ENCODE results near the gene PTPN18. TPM values are rescaled to one million over a fixed set of nuclear protein-coding genes. Genes with fewer than 3 reads are reported as not detected.

PTPN18 gene
- total RNA-seq, 2 donors from 2014 or later, result 79.2 to 93.3 TPM

DNA sequence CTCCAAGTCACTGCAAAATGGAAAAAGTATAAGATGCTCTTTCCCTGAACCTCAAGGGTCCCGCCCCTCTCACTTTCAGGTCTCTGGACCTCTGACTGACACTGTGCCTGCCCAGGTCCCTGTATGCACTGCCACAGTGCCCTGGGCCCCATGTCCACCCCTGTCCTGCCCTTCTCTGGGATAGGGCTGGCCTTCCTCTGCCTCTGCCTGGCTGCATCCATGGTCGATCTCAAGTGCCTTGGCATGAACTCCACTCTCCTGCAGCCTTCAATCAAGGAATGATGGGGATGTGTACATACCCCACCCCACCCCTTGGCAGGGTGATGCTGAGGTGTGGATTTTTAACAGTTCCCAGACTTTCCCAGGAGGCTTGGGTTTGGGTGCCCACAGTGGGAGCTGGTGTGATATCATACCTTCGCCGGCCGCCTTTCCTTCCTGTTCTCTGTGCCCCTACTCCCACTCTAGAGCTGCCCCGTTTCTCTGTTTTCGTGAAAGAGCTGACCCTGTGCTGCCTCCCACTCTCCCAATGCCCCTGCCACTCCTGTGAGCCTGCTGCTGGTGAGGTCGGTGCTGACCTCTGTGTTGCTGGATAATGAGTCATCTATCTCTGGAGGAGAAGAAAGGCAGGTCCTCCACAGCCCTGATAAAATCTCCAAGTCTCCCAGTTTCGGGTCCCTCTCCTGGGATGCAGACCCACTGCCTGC is 18.9 kb downstream of the PTPN18 start:
- H3K27me3 ChIP-seq (replicated peaks; ENCODE audit: insufficient read depth), result no peaks in the 10 kb centered on the region
- H3K27ac ChIP-seq, result no peak overlapping the region
- no peak overlapping the region for H3K4me3 ChIP-seq
- DNase-seq (ENCODE audit: low spot score) (no peak), ATAC-seq (ENCODE audit: insufficient number of reproducible peaks, low FRiP score, low read depth) (no peak)
- TF ChIP-seq, protein P1, sequence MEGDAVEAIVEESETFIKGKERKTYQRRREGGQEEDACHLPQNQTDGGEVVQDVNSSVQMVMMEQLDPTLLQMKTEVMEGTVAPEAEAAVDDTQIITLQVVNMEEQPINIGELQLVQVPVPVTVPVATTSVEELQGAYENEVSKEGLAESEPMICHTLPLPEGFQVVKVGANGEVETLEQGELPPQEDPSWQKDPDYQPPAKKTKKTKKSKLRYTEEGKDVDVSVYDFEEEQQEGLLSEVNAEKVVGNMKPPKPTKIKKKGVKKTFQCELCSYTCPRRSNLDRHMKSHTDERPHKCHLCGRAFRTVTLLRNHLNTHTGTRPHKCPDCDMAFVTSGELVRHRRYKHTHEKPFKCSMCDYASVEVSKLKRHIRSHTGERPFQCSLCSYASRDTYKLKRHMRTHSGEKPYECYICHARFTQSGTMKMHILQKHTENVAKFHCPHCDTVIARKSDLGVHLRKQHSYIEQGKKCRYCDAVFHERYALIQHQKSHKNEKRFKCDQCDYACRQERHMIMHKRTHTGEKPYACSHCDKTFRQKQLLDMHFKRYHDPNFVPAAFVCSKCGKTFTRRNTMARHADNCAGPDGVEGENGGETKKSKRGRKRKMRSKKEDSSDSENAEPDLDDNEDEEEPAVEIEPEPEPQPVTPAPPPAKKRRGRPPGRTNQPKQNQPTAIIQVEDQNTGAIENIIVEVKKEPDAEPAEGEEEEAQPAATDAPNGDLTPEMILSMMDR (IDR thresholded peaks at IDR 0.05), result no peak
- H3K4me1 ChIP-seq (ENCODE audit: control insufficient read depth in 1 of 2, low read depth in 2 of 2), result peaks cover 0 to 25% of the 10 kb centered on the region in 2 donors
- H3K9me3 ChIP-seq, result no peaks in the 10 kb centered on the region
- H3K36me3 ChIP-seq, result peaks cover 6% of the 10 kb centered on the region

DNA sequence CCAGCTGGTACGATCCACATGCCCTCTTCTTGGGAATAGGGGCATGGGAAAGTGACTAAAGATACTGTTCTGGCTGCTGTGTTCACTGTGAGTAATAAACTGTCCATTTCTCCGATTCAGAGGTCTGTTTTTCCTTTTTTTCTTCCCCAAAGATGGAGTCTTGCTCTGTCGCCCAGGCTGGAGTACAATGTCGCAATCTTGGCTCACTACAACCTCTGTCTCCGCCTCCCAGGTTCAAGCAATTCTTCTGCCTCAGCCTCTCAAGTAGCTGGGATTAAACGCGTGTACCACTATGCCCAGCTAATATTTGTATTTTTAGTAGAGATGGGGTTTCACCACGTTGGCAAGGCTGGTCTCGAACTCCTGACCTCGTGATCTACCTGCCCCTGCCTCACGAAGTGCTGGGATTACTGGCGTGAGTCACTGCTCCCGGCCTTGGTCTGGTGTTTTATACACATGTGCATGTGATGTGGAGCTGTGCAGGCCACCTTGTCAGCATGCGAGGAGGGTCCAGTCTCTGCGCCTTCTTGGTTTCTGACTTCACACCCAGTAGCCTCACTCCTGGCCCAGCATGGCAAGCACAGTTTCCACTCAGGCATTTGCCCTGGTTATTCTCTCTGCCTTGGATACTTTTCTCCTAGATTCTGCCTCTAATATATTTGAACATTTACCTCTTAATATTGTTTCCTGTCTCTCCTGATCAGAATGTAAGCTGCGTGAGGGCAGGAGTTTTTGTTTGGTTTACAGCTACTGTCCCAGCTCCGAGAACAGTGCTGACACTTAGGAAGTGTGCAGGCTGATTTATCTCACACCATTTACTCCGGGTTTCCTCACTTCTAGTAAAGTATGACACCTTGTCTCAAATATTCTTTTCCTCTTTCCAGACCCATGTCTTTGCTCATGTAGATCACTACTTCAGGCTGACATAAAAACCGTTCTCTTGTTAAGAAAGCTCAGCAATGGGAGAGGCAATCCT is 19.7 kb downstream of the PTPN18 start:
- H3K4me3 ChIP-seq, result no peak overlapping the region
- no peaks in the 10 kb centered on the region for H3K27me3 ChIP-seq (replicated peaks; ENCODE audit: insufficient read depth)
- ATAC-seq (ENCODE audit: insufficient number of reproducible peaks, low FRiP score, low read depth) (no peak), DNase-seq (ENCODE audit: low spot score) (no peak)
- H3K9me3 ChIP-seq, result no peaks in the 10 kb centered on the region
- H3K4me1 ChIP-seq (ENCODE audit: control insufficient read depth in 1 of 2, low read depth in 2 of 2), result peaks cover 0 to 25% of the 10 kb centered on the region in 2 donors
- peaks cover under 1% of the 10 kb centered on the region for H3K36me3 ChIP-seq
- no peak overlapping the region for H3K27ac ChIP-seq
- TF ChIP-seq, protein P1 (IDR thresholded peaks at IDR 0.05), result no peak

DNA sequence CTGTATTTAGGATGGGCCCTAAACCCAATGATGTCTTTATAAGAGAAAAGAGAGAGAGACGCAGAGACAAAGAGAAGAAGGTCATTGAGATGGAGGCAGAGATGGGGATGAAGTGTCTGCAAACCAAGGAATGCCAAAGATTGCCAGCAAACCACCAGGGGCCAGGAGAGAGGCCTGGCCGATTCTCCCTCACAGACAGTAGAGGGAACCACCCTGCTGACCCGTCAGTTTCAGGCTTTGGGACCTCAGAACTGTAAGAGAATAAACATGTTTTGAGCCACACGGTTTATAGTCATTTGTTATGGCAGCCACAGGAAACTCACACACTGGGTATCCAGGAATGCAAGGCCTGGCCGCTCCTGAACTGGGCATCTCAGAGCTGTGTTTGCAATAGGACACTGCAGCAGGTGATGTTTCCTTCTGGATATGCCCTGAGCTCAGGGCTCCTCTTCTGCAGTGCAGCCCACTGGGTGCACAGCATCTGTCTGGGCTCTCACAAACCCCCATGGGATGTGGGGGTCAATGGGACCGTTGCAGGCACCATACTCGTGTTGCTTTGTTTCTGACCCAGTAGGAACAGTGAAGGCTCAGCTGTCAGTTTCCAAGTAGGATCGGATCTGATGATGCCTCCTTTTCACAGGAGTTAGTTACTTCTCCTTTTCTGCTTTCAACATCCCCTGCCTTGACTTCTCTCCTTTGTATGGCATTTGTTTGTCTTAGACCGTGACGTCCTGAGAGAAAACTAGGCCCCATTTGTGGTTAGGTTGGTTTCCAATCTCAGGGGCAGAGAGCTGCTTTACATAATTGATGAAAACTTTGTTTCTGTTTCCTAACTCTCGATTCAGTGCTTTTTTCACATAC is 20.8 kb downstream of the PTPN18 start:
- ATAC-seq (ENCODE audit: insufficient number of reproducible peaks, low FRiP score, low read depth) (no peak), DNase-seq (ENCODE audit: low spot score) (no peak)
- H3K36me3 ChIP-seq, result no peaks in the 10 kb centered on the region
- no peaks in the 10 kb centered on the region for H3K9me3 ChIP-seq
- no peak overlapping the region for H3K4me3 ChIP-seq
- TF ChIP-seq, protein P1 (IDR thresholded peaks at IDR 0.05), result no peak
- H3K27ac ChIP-seq, result no peak overlapping the region
- peaks cover 0 to 14% of the 10 kb centered on the region in 2 donors for H3K4me1 ChIP-seq (ENCODE audit: control insufficient read depth in 1 of 2, low read depth in 2 of 2)
- no peaks in the 10 kb centered on the region for H3K27me3 ChIP-seq (replicated peaks; ENCODE audit: insufficient read depth)

DNA sequence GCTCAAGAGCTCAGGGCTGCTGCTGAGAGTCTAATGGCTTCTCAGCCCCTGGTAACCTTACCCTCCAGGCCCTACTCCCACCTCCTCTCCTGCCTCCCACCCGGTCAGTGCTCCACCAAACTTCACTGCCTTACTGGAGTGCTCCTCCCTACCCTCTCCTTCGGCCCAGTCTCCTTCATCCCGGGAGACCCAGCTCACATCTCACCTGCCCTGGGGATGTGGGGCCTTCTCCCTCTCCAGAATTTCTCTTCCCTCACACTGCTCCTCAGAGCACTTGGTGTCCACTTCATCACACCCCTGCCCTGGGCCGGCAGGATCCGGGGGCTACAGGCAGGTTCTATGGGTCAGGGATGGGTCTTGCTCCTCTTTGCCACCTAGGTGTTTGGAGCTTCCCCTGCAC is 21.6 kb downstream of the PTPN18 start:
- TF ChIP-seq, protein P1 (IDR thresholded peaks at IDR 0.05), result no peak
- H3K27ac ChIP-seq, result no peak overlapping the region

More for the DNA sequence above, 21.6 kb downstream of the PTPN18 start:
- H3K36me3 ChIP-seq, result no peaks in the 10 kb centered on the region
- ATAC-seq (ENCODE audit: insufficient number of reproducible peaks, low FRiP score, low read depth), result no peak
- peaks cover 0 to 12% of the 10 kb centered on the region in 2 donors for H3K4me1 ChIP-seq (ENCODE audit: control insufficient read depth in 1 of 2, low read depth in 2 of 2)
- H3K9me3 ChIP-seq, result no peaks in the 10 kb centered on the region
- H3K4me3 ChIP-seq, result no peak overlapping the region
- H3K27me3 ChIP-seq (replicated peaks; ENCODE audit: insufficient read depth), result no peaks in the 10 kb centered on the region
- DNase-seq (ENCODE audit: low spot score), result no peak
